H9 (cell line): ENCODE data around the gene CENPV. TPM values are rescaled to one million over a fixed set of nuclear protein-coding genes. Genes with fewer than 3 reads are reported as not detected.

Experiments
- DNase-seq: peaks from one replicate; pipeline ENCODE4 v3.0.0-alpha.2; 2017
- H2AFZ ChIP-seq: one replicate; pipeline ENCODE4 v1.6.1; 2013; ENCODE audit warnings: mild to moderate bottlenecking, low read length, control low read depth, moderate library complexity
- H2AK5ac ChIP-seq: 2 replicates; pipeline ENCODE4 v1.6.1; 2013; ENCODE audit warnings: low read length, control low read depth, mixed read lengths; ENCODE audit not compliant: insufficient read length
- H2BK120ac ChIP-seq: one replicate; pipeline ENCODE4 v1.6.1; 2013; ENCODE audit warnings: low read depth, mild to moderate bottlenecking, low read length, control low read depth, inconsistent platforms; ENCODE audit not compliant: poor library complexity, severe bottlenecking
- H2BK12ac ChIP-seq: 2 replicates; pipeline ENCODE4 v1.6.1; 2013; ENCODE audit warnings: low read length, control low read depth, mixed read lengths, low read depth; ENCODE audit not compliant: insufficient read length
- H2BK15ac ChIP-seq: 2 replicates; pipeline ENCODE4 v1.6.1; 2013; ENCODE audit warnings: low read depth, low read length, control low read depth
- H2BK20ac ChIP-seq: one replicate; pipeline ENCODE4 v1.6.1; 2013; ENCODE audit warnings: low read depth, mild to moderate bottlenecking, low read length, control low read depth, inconsistent platforms; ENCODE audit not compliant: poor library complexity, severe bottlenecking
- H2BK5ac ChIP-seq: 2 replicates; pipeline ENCODE4 v1.6.1; 2013; ENCODE audit warnings: low read length, control low read depth, mixed read lengths; ENCODE audit not compliant: insufficient read length
- H3K14ac ChIP-seq: 2 replicates; pipeline ENCODE4 v1.6.1; 2013; ENCODE audit warnings: low read length, control low read depth; ENCODE audit not compliant: insufficient read depth
- H3K18ac ChIP-seq: 2 replicates; pipeline ENCODE4 v1.6.1; 2013; ENCODE audit warnings: low read depth, mild to moderate bottlenecking, mixed read lengths, low read length, control low read depth; ENCODE audit not compliant: insufficient read length
- H3K23ac ChIP-seq: 2 replicates; pipeline ENCODE4 v1.6.1; 2013; ENCODE audit warnings: low read length, control low read depth, mixed read lengths, low read depth; ENCODE audit not compliant: insufficient read length
- H3K23me2 ChIP-seq: 2 replicates; pipeline ENCODE4 v1.6.1; 2013; ENCODE audit warnings: low read depth, mild to moderate bottlenecking, mixed read lengths, low read length, control low read depth; ENCODE audit not compliant: insufficient read length, poor library complexity, severe bottlenecking
- H3K27ac ChIP-seq: 2 replicates; pipeline ENCODE4 v1.5.1; 2013; ENCODE audit warnings: low read length, control low read depth, mixed read lengths, low read depth; ENCODE audit not compliant: insufficient read length
- H3K27me3 ChIP-seq: 2 replicates; pipeline ENCODE4 v1.6.1; 2013; ENCODE audit warnings: low read length, control low read depth, inconsistent platforms; ENCODE audit not compliant: insufficient read depth
- H3K4ac ChIP-seq: 2 replicates; pipeline ENCODE4 v1.6.1; 2013; ENCODE audit warnings: low read depth, mild to moderate bottlenecking, control low read depth, inconsistent platforms, low read length, moderate library complexity
- H3K4me1 ChIP-seq: 2 replicates; pipeline ENCODE4 v1.6.1; 2013; ENCODE audit warnings: low read length, control low read depth, inconsistent platforms; ENCODE audit not compliant: insufficient read depth
- H3K4me2 ChIP-seq: 2 replicates; pipeline ENCODE4 v1.6.1; 2013; ENCODE audit warnings: low read length, control low read depth, mixed read lengths; ENCODE audit not compliant: insufficient read length, insufficient read depth
- H3K56ac ChIP-seq: 2 replicates; pipeline ENCODE4 v1.6.1; 2013; ENCODE audit warnings: low read depth, mild to moderate bottlenecking, mixed read lengths, low read length, control low read depth; ENCODE audit not compliant: insufficient read length
- H3K79me1 ChIP-seq: 2 replicates; pipeline ENCODE4 v1.6.1; 2013; ENCODE audit warnings: low read depth, mild to moderate bottlenecking, moderate library complexity, low read length, control low read depth, inconsistent platforms; ENCODE audit not compliant: insufficient read depth, poor library complexity, severe bottlenecking
- H3K79me2 ChIP-seq: 2 replicates; pipeline ENCODE4 v1.6.1; 2013; ENCODE audit warnings: low read length, control low read depth, inconsistent platforms; ENCODE audit not compliant: insufficient read depth
- H3K9ac ChIP-seq: 2 replicates; pipeline ENCODE4 v1.6.1; 2013; ENCODE audit warnings: low read length, control low read depth, mixed read lengths; ENCODE audit not compliant: insufficient read length; ENCODE audit errors: extremely low read depth
- H3K9me3 ChIP-seq: one replicate; pipeline ENCODE4 v1.6.1; 2013; ENCODE audit warnings: low read depth, low read length, inconsistent platforms; ENCODE audit not compliant: control insufficient read depth
- H3T11ph ChIP-seq: one replicate; pipeline ENCODE4 v1.6.1; 2013; ENCODE audit warnings: mild to moderate bottlenecking, low read length, control low read depth, inconsistent platforms
- H4K20me1 ChIP-seq: one replicate; pipeline ENCODE4 v1.6.1; 2013; ENCODE audit not compliant: control insufficient read depth, insufficient read length, insufficient read depth
- H4K5ac ChIP-seq: 2 replicates; pipeline ENCODE4 v1.6.1; 2013; ENCODE audit warnings: low read depth, mild to moderate bottlenecking, mixed read lengths, low read length, control low read depth; ENCODE audit not compliant: insufficient read length
- H4K8ac ChIP-seq: replicated peaks from 2 replicates; pipeline ENCODE4 v1.6.1; 2013; ENCODE audit warnings: low read length, control low read depth, mixed read lengths, low read depth; ENCODE audit not compliant: insufficient read length
- H4K91ac ChIP-seq: 2 replicates; pipeline ENCODE4 v1.6.1; 2013; ENCODE audit warnings: low read depth, mild to moderate bottlenecking, moderate library complexity, mixed read lengths, low read length, control low read depth; ENCODE audit not compliant: insufficient read length
- H3K27ac Mint-ChIP-seq, 3 experiments: 2 replicates in 2 of 3; 3 replicates in 1 of 3; pipeline ENCODE4 v1.8.0; 2020 to 2021; ENCODE audit warnings: mixed read lengths in 3 of 3, mild to moderate bottlenecking in 1 of 3, moderate library complexity in 1 of 3
- H3K27me3 Mint-ChIP-seq: 2 replicates; pipeline ENCODE4 v1.8.0; 2021; ENCODE audit warnings: low read depth, mild to moderate bottlenecking, moderate library complexity, mixed read lengths
- H3K36me3 Mint-ChIP-seq, 3 experiments: 2 replicates in 2 of 3; 3 replicates in 1 of 3; pipeline ENCODE4 v1.8.0; 2020 to 2021; ENCODE audit warnings: low read depth in 3 of 3, mixed read lengths in 3 of 3; ENCODE audit not compliant: insufficient read depth in 1 of 3
- H3K4me1 Mint-ChIP-seq, 2 experiments: 2 replicates each; pipeline ENCODE4 v1.8.0; 2020; ENCODE audit warnings: mixed read lengths in 2 of 2
- H3K4me3 Mint-ChIP-seq, 2 experiments: 2 replicates in 1 of 2; 3 replicates in 1 of 2; pipeline ENCODE4 v1.8.0; 2020 to 2021; ENCODE audit warnings: mild to moderate bottlenecking in 2 of 2, mixed read lengths in 2 of 2, moderate library complexity in 1 of 2
- H3K9me3 Mint-ChIP-seq, 2 experiments: 2 replicates in 1 of 2; 3 replicates in 1 of 2; pipeline ENCODE4 v1.8.0; 2020; ENCODE audit warnings: mild to moderate bottlenecking in 2 of 2, mixed read lengths in 2 of 2, moderate library complexity in 1 of 2
- WGBS: extraction: QIAGEN DNeasy Blood & Tissue Kit; methylation state at CpG from one replicate; pipeline ENCODE4 v1.1.7; 2013; ENCODE audit warnings: missing lambda C conversion rate, low lambda C conversion rate, mixed read lengths; ENCODE audit not compliant: insufficient read length; ENCODE audit errors: extremely low coverage; 5-methylcytosine and 5-hydroxymethylcytosine counted together
- total RNA-seq: library from RNA; stranded (reverse); gene quantifications from 2 replicates; pipeline ENCODE4 v1.2.1, GENCODE V29; 2021
- TF ChIP-seq, protein P1 (sequence below): fragments of 200-600 bp; sonication (generic); conservative IDR thresholded peaks from 3 replicates; pipeline ENCODE4 v1.8.0; 2021; ENCODE audit warnings: antibody characterized with exemption, mild to moderate bottlenecking

The CENPV gene
- total RNA-seq, 1 experiment from 2014 or later, result 200 TPM

DNA sequence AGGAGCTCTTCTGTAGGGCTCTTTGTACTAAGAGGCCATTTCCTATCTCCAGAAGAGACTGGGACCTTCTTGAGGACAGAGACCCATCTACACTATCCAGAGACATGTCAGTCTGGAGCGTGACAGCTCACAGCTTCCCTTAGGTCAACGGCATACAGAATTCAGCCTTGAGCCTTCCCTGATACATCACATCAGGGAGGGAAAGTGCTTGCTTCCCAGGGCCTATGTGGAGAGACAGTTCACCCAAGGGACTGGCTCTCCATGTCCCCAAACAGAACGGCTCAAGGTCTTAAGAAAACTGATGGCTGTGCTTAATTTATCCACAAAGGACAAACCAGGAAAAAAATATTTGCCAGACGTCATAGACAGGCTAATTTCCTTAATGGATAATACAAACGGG, 7.7 kb downstream of the CENPV start:
- Histone ChIP-seq H2BK20ac (no peak overlapping the region), H3T11ph (no peak overlapping the region), H2BK120ac (no peak overlapping the region), H4K5ac (no peak overlapping the region), H3K56ac (no peak overlapping the region), H3K9me3 (no peaks in the 10 kb centered on the region), H2BK5ac (no peak overlapping the region), H3K14ac (no peak overlapping the region), H3K4me2 (no peak overlapping the region), H2BK15ac (no peak overlapping the region), H2AFZ (no peak overlapping the region), H3K79me2 (no peaks in the 10 kb centered on the region), H3K23me2 (no peaks in the 10 kb centered on the region), H3K9ac (no peak overlapping the region), H3K4me1 (no peaks in the 10 kb centered on the region), H3K27ac (no peak overlapping the region), H3K23ac (no peak overlapping the region), H3K18ac (no peak overlapping the region), H4K20me1 (no peaks in the 10 kb centered on the region), H4K8ac (no peak overlapping the region), H2AK5ac (no peak overlapping the region), H3K27me3 (no peaks in the 10 kb centered on the region), H3K4ac (no peak overlapping the region), H4K91ac (no peak overlapping the region), H3K79me1 (peaks cover 5% of the 10 kb centered on the region), H2BK12ac (no peak overlapping the region)
- TF ChIP-seq, protein P1, sequence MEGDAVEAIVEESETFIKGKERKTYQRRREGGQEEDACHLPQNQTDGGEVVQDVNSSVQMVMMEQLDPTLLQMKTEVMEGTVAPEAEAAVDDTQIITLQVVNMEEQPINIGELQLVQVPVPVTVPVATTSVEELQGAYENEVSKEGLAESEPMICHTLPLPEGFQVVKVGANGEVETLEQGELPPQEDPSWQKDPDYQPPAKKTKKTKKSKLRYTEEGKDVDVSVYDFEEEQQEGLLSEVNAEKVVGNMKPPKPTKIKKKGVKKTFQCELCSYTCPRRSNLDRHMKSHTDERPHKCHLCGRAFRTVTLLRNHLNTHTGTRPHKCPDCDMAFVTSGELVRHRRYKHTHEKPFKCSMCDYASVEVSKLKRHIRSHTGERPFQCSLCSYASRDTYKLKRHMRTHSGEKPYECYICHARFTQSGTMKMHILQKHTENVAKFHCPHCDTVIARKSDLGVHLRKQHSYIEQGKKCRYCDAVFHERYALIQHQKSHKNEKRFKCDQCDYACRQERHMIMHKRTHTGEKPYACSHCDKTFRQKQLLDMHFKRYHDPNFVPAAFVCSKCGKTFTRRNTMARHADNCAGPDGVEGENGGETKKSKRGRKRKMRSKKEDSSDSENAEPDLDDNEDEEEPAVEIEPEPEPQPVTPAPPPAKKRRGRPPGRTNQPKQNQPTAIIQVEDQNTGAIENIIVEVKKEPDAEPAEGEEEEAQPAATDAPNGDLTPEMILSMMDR, result no peak
- Mint-ChIP-seq H3K4me1 (no peaks in the 10 kb centered on the region), H3K36me3 (peaks cover 39 to 68% (median 54%) of the 10 kb centered on the region in 3 experiments), H3K27ac (no peak overlapping the region; a peak in 1 of 7 replicates), H3K9me3 (no peaks in the 10 kb centered on the region), H3K4me3 (no peak overlapping the region), H3K27me3 (no peaks in the 10 kb centered on the region)
- no CpG with 5 or more reads among the region's 5 CpGs for WGBS
- DNase-seq, result no peak
